ENCODE measurements around the gene SKAP2.

The SKAP2 gene

DNA sequence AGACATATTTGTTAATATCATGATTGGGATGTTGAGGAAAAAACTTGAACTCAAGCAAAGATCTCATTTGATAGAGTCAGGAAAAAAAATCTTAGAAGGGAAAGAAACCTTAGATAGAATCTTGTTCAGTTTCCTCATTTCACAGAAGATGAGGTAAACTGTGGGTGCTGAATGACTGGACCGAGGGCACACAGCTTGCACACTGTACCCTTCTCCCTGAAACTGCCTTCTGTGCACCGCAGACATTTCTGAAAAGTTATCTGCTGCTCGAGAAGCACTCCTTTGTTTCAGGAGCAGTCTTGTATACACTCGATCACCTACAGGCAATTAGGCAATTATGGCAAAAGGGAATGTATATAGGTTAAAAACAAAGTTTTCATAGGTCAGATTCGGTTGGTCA, 167.4 kb downstream of the SKAP2 start:
- no peaks in the 10 kb centered on the region for H3K9me3 ChIP-seq (ENCODE audit: control insufficient read depth, low read length)
- no peaks in the 10 kb centered on the region for H3K36me3 ChIP-seq (ENCODE audit: control insufficient read depth, insufficient read depth, low read length)
- WGBS, 2 experiments (ENCODE audit: insufficient coverage in 2 of 2), result 83 to 94% methylated on average over 1 to 4 of the region's 5 CpGs
- H3K4me1 ChIP-seq (ENCODE audit: control insufficient read depth, insufficient read depth, low read length, poor library complexity, severe bottlenecking), result no peaks in the 10 kb centered on the region
- no peak overlapping the region for H3K4me3 ChIP-seq (ENCODE audit: extremely low read depth, insufficient read depth, low read length, poor library complexity, severe bottlenecking)
- no peak overlapping the region for H3K27ac ChIP-seq (ENCODE audit: low read depth, low read length, severe bottlenecking)

DNA sequence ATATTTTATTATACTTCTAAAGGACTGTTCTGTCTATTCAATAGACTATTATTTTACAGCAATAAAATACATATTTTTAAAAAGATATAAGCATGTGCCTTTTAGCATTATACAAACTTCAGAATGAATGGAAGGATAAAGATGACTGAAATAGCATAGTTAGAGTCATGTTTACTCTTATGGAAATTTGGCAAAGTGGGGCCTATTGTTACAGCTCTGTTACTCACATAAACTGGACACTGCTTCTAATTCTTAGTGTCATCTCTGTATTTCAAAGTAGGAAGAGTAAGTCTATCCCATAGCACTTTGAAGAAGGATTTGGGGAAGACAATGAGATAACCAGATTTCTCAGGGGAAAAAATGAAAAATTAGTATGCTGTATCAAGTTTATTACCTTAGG, 168.2 kb downstream of the SKAP2 start:
- H3K4me3 ChIP-seq (ENCODE audit: extremely low read depth, insufficient read depth, low read length, poor library complexity, severe bottlenecking), result no peak overlapping the region
- H3K36me3 ChIP-seq (ENCODE audit: control insufficient read depth, insufficient read depth, low read length), result no peaks in the 10 kb centered on the region
- no peaks in the 10 kb centered on the region for H3K9me3 ChIP-seq (ENCODE audit: control insufficient read depth, low read length)
- no peak overlapping the region for H3K27ac ChIP-seq (ENCODE audit: low read depth, low read length, severe bottlenecking)
- H3K4me1 ChIP-seq (ENCODE audit: control insufficient read depth, insufficient read depth, low read length, poor library complexity, severe bottlenecking), result no peaks in the 10 kb centered on the region

DNA sequence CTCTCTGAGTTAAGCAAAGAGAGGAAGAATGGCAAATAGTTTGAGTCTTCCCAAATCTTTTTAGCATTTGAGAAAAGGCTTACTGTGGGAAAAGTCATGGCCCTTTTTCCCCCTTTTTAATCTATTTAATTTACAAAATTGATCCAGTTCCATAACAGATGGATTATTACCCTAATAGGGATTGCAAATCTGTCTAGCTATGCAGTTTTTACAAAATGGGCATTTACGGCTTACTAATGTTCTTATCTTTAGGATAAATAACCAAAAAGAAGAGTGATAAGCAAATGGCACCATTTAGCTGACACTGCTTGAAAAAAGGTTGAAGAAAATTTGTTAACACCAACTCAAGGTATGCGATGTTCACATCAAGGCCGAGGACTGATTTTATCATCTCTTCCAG, 169.7 kb downstream of the SKAP2 start:
- no peaks in the 10 kb centered on the region for H3K9me3 ChIP-seq (ENCODE audit: control insufficient read depth, low read length)
- no peaks in the 10 kb centered on the region for H3K4me1 ChIP-seq (ENCODE audit: control insufficient read depth, insufficient read depth, low read length, poor library complexity, severe bottlenecking)
- H3K4me3 ChIP-seq (ENCODE audit: extremely low read depth, insufficient read depth, low read length, poor library complexity, severe bottlenecking), result no peak overlapping the region
- H3K36me3 ChIP-seq (ENCODE audit: control insufficient read depth, insufficient read depth, low read length), result no peaks in the 10 kb centered on the region
- no peak overlapping the region for H3K27ac ChIP-seq (ENCODE audit: low read depth, low read length, severe bottlenecking)
- 100% methylated on average over 1 of the region's 3 CpGs; no CpG with 5 or more reads in 1 of the 2 experiments for WGBS, 2 experiments (ENCODE audit: insufficient coverage in 2 of 2)

DNA sequence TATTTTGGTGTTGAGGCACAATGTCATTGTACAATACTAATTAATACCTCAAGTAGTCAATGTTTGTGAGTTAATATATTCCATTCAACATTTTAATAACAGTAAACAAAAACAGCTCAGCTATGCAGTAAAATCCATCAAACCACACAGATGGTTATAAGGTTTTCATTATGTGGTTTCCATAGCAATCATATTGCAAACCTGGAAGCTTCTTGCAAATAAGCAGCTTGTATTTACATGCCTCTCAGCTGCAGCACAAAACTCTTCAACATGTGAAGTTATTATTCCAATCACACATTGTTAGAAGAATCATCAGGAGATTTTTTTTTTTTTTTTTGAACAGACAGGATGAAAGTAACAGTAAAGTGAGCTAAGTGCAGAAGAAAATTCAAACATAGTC, 170.2 kb downstream of the SKAP2 start:
- no peak overlapping the region for H3K4me3 ChIP-seq (ENCODE audit: extremely low read depth, insufficient read depth, low read length, poor library complexity, severe bottlenecking)
- no peaks in the 10 kb centered on the region for H3K9me3 ChIP-seq (ENCODE audit: control insufficient read depth, low read length)
- no peaks in the 10 kb centered on the region for H3K36me3 ChIP-seq (ENCODE audit: control insufficient read depth, insufficient read depth, low read length)
- H3K27ac ChIP-seq (ENCODE audit: low read depth, low read length, severe bottlenecking), result no peak overlapping the region
- no peaks in the 10 kb centered on the region for H3K4me1 ChIP-seq (ENCODE audit: control insufficient read depth, insufficient read depth, low read length, poor library complexity, severe bottlenecking)

DNA sequence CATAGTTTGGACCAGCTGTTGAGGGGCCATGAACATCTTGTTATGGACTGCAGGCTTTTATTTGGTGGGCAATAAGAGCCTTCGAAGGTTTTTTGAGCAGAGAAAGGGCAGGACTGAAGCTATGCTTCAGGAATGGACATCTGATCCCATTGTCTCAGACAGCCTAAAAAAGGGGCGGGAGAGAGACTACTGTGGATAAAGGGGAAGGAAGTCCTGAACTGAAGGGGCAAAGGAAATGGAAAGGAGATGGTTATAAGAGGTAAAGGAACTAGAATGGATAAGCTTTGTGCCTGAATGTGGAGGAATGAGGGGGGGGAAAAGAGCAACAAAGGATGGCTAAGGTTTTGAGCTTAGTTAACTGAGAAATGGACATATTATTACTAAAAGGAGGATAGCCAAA, 172.5 kb downstream of the SKAP2 start:
- H3K27ac ChIP-seq (ENCODE audit: low read depth, low read length, severe bottlenecking), result no peak overlapping the region
- 55 to 75% methylated on average over 2 of the region's 2 CpGs for whole genome bisulfite sequencing, 2 experiments (ENCODE audit: insufficient coverage in 2 of 2)
- H3K9me3 ChIP-seq (ENCODE audit: control insufficient read depth, low read length), result no peaks in the 10 kb centered on the region
- H3K4me3 ChIP-seq (ENCODE audit: extremely low read depth, insufficient read depth, low read length, poor library complexity, severe bottlenecking), result no peak overlapping the region
- peaks cover 2% of the 10 kb centered on the region for H3K4me1 ChIP-seq (ENCODE audit: control insufficient read depth, insufficient read depth, low read length, poor library complexity, severe bottlenecking)
- no peaks in the 10 kb centered on the region for H3K36me3 ChIP-seq (ENCODE audit: control insufficient read depth, insufficient read depth, low read length)

DNA sequence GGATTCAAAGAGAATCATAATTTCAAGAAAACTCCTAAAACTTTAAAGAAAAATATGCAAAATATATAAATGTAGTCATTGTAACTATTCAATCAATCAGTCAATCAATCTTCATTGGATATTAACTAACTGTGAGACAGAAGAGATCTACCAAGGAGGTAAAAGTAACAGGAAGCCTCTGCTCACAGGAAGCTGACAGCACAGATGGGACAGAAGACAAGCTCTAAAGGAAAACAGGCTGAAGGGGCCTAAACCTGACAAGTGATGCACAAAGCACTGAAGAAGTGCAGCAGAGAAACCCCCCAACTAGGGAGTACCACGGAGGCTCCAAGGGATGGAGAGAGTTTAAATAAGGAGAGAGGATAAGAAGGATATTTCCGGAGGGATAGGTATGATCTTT, 173.0 kb downstream of the SKAP2 start:
- WGBS, 2 experiments (ENCODE audit: insufficient coverage in 2 of 2), result 71 to 100% methylated on average over 1 to 2 of the region's 2 CpGs
- H3K36me3 ChIP-seq (ENCODE audit: control insufficient read depth, insufficient read depth, low read length), result no peaks in the 10 kb centered on the region
- H3K9me3 ChIP-seq (ENCODE audit: control insufficient read depth, low read length), result no peaks in the 10 kb centered on the region
- H3K27ac ChIP-seq (ENCODE audit: low read depth, low read length, severe bottlenecking), result no peak overlapping the region
- H3K4me3 ChIP-seq (ENCODE audit: extremely low read depth, insufficient read depth, low read length, poor library complexity, severe bottlenecking), result no peak overlapping the region
- H3K4me1 ChIP-seq (ENCODE audit: control insufficient read depth, insufficient read depth, low read length, poor library complexity, severe bottlenecking), result peaks cover 7% of the 10 kb centered on the region

DNA sequence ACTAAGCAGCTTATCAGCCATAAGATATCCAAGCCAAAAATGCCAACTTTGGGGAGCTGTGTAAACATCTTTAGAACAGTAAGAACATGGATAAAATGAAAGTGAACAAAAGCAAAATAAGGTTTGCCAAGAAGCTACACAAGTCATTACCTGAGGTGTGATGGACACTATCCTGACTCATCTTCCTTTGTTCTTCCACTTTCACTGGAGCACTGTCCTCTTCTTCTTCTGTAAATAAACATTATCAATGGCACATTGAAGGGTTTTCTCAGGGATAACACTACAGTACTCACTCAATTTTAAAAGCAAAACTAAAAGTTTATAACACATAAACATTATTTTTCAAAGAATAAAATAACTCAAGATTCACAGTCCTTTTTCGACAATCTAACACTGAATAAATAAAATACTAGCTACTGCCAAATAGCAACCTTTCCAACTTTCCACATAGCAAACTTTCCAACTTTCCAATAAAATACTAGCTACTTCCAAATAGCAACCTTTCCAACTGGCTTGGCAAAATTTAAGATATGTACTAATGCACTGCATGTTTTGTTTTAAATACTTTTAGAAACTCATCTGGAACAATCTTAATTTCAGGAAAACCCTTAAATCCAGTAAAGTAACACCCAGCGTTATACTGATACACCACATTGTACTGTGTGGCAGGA, 174.1 kb downstream of the SKAP2 start:
- no peak overlapping the region for H3K4me3 ChIP-seq (ENCODE audit: extremely low read depth, insufficient read depth, low read length, poor library complexity, severe bottlenecking)
- H3K9me3 ChIP-seq (ENCODE audit: control insufficient read depth, low read length), result no peaks in the 10 kb centered on the region
- H3K4me1 ChIP-seq (ENCODE audit: control insufficient read depth, insufficient read depth, low read length, poor library complexity, severe bottlenecking), result peaks cover 10% of the 10 kb centered on the region
- no peak overlapping the region for H3K27ac ChIP-seq (ENCODE audit: low read depth, low read length, severe bottlenecking)
- WGBS, 2 experiments (ENCODE audit: insufficient coverage in 2 of 2), result 100% methylated on average over 1 of the region's 2 CpGs; no CpG with 5 or more reads in 1 of the 2 experiments
- H3K36me3 ChIP-seq (ENCODE audit: control insufficient read depth, insufficient read depth, low read length), result no peaks in the 10 kb centered on the region

DNA sequence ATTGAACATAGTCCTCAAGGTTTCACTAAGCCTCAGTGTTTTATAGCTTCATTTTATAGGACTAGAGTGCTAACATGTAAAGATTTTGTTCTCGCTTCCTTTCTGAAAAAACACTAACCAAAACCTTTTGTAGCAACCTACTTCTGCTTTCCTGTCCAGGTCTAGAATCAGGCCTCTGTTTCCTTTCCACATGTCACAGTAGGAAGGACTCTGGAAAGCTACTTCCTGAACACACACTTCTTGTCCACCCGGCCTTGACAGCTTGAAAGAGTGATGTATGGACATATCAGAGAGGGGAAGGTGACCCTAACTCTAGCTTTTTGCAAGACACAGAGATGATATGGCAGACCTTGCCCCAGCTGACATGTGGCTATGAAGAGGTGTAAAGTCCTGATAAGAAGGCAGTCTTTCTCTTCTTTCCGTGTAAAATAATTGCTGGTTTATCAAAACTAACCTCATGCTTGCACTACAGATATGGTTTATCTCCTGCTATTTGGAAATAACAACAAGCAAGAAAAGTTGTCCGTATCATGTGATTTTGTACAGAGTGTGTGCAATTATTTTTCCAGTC, 175.4 kb downstream of the SKAP2 start:
- H3K9me3 ChIP-seq (ENCODE audit: control insufficient read depth, low read length), result no peaks in the 10 kb centered on the region
- H3K4me3 ChIP-seq (ENCODE audit: extremely low read depth, insufficient read depth, low read length, poor library complexity, severe bottlenecking), result no peak overlapping the region
- peaks cover 10% of the 10 kb centered on the region for H3K4me1 ChIP-seq (ENCODE audit: control insufficient read depth, insufficient read depth, low read length, poor library complexity, severe bottlenecking)
- H3K36me3 ChIP-seq (ENCODE audit: control insufficient read depth, insufficient read depth, low read length), result no peaks in the 10 kb centered on the region
- 100% methylated on average over 1 of the region's 4 CpGs; no CpG with 5 or more reads in 1 of the 2 experiments for WGBS, 2 experiments (ENCODE audit: insufficient coverage in 2 of 2)
- H3K27ac ChIP-seq (ENCODE audit: low read depth, low read length, severe bottlenecking), result no peak overlapping the region

DNA sequence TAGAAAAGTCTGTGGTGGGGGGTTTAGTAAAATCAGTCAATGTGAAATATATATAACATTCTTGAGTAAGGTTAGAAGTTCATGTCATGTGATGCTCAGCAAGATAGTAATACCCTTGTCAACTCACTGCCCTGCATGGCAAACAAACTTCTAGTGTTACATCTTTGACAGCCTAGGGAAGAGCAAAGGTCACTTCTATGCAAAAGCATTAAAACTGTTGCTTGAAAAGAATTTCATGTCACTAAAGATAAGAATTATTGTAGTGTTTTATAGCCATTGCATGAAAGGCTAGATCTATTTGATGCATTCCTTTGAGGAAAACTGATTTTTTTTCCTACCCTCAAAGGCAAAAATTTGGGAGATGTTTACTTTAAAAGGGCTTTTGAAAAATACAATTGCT, 176.0 kb downstream of the SKAP2 start:
- H3K36me3 ChIP-seq (ENCODE audit: control insufficient read depth, insufficient read depth, low read length), result no peaks in the 10 kb centered on the region
- H3K4me1 ChIP-seq (ENCODE audit: control insufficient read depth, insufficient read depth, low read length, poor library complexity, severe bottlenecking), result peaks cover 10% of the 10 kb centered on the region
- no peaks in the 10 kb centered on the region for H3K9me3 ChIP-seq (ENCODE audit: control insufficient read depth, low read length)
- H3K27ac ChIP-seq (ENCODE audit: low read depth, low read length, severe bottlenecking), result no peak overlapping the region
- H3K4me3 ChIP-seq (ENCODE audit: extremely low read depth, insufficient read depth, low read length, poor library complexity, severe bottlenecking), result no peak overlapping the region

DNA sequence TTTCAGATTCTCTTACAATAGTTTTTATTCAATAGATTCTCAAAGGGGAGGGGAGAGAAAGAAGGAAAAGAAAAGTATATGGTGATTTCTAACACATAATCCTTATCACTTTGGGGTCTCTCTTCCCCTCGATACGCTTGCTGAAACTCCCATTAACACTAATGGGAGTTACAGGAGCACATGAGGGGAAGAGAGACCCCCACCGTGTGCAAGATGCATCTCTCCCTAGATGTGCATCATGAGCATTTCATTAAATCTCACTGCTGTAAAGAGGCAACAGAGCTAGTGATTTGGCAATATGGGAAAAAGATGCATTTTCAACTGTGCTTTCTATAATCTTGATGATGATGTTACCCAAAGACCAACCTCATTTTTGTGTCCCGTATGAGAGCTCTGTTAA, 177.4 kb downstream of the SKAP2 start:
- Histone ChIP-seq H3K27ac (ENCODE audit: low read depth, low read length, severe bottlenecking) (no peak overlapping the region), H3K9me3 (ENCODE audit: control insufficient read depth, low read length) (no peaks in the 10 kb centered on the region), H3K4me3 (ENCODE audit: extremely low read depth, insufficient read depth, low read length, poor library complexity, severe bottlenecking) (no peak overlapping the region), H3K4me1 (ENCODE audit: control insufficient read depth, insufficient read depth, low read length, poor library complexity, severe bottlenecking) (peaks cover 10% of the 10 kb centered on the region), H3K36me3 (ENCODE audit: control insufficient read depth, insufficient read depth, low read length) (no peaks in the 10 kb centered on the region)
- no CpG with 5 or more reads among the region's 4 CpGs for WGBS, 2 experiments (ENCODE audit: insufficient coverage in 2 of 2)

DNA sequence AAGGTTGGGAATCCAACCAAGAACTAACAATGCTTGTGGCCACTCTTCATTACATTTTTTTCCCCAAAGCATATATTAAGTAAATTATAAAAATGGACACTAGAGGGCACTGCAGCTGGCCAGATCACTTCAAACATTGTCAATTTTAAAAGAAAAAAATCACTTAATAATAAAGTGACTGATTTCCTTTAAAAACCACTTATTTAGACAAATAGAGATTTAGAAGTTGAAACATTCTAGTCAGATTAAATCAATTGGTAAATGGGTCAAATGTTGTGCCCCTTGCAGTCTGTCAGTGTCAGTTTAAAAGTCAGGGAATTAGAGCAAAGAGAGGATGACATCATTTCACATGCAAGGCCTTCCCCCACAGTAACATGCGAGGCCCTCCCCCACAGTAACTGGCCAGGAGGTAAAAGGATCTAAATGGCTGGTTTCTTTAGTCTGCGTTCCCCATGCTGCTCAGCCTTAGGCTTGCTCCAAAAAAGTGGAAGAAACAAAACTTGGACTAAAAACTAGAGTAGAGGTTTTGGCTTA, 177.9 kb downstream of the SKAP2 start:
- Histone ChIP-seq H3K9me3 (ENCODE audit: control insufficient read depth, low read length) (no peaks in the 10 kb centered on the region), H3K27ac (ENCODE audit: low read depth, low read length, severe bottlenecking) (no peak overlapping the region), H3K4me3 (ENCODE audit: extremely low read depth, insufficient read depth, low read length, poor library complexity, severe bottlenecking) (no peak overlapping the region), H3K4me1 (ENCODE audit: control insufficient read depth, insufficient read depth, low read length, poor library complexity, severe bottlenecking) (peaks cover 10% of the 10 kb centered on the region), H3K36me3 (ENCODE audit: control insufficient read depth, insufficient read depth, low read length) (no peaks in the 10 kb centered on the region)
- WGBS, 2 experiments (ENCODE audit: insufficient coverage in 2 of 2), result 33% methylated on average over 1 of the region's 2 CpGs; no CpG with 5 or more reads in 1 of the 2 experiments

All from mesodermal cell (in vitro differentiated cells).